GM12873 (cell line): Measurements from ENCODE around the gene MSMP.

ENCODE experiments used
- TF ChIP-seq, protein P1 (sequence below): IDR thresholded peaks from 2 replicates; pipeline ENCODE4 v1.5.1; 2012; ENCODE audit warnings: low read depth, mild to moderate bottlenecking, moderate library complexity, low read length, control low read depth; ENCODE audit not compliant: insufficient read depth; ENCODE audit errors: missing control alignments

The MSMP gene

DNA sequence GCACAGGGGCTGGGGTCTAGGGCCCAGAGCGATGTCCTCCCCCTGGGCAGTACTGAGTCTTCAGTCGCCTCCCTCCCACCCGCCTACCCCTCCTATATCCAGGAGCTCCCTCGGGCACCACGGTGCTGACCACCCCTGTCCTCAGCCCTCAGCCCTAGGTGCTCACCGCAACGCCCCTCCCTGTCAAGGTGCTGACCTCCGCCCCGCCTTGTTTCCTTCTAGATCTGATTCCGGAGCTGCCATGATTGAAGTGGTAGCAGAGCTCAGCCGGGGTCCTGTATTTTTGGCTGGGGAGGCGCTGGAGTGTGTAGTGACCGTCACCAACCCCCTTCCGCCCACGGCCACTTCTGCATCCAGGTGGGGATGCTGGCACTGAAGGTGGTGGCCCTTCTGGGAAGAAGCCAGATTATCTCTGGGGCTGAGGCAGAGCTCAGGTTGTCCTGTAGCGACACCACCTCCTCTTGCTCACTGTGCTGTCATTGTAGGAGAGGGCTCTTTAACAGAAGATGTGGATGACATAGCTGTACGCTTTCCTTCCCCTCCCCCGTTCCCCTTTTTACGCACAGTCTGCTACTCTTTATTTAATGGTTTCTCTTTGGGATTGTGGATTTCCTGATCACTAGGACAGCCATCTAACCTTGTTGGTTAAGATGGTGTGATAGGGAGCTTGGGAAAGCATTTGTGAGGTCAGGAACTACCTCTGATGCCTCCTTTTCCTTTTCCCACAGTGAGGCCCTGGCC is 4.4 kb downstream of the MSMP start:
- TF ChIP-seq, protein P1, sequence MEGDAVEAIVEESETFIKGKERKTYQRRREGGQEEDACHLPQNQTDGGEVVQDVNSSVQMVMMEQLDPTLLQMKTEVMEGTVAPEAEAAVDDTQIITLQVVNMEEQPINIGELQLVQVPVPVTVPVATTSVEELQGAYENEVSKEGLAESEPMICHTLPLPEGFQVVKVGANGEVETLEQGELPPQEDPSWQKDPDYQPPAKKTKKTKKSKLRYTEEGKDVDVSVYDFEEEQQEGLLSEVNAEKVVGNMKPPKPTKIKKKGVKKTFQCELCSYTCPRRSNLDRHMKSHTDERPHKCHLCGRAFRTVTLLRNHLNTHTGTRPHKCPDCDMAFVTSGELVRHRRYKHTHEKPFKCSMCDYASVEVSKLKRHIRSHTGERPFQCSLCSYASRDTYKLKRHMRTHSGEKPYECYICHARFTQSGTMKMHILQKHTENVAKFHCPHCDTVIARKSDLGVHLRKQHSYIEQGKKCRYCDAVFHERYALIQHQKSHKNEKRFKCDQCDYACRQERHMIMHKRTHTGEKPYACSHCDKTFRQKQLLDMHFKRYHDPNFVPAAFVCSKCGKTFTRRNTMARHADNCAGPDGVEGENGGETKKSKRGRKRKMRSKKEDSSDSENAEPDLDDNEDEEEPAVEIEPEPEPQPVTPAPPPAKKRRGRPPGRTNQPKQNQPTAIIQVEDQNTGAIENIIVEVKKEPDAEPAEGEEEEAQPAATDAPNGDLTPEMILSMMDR: no peak

DNA sequence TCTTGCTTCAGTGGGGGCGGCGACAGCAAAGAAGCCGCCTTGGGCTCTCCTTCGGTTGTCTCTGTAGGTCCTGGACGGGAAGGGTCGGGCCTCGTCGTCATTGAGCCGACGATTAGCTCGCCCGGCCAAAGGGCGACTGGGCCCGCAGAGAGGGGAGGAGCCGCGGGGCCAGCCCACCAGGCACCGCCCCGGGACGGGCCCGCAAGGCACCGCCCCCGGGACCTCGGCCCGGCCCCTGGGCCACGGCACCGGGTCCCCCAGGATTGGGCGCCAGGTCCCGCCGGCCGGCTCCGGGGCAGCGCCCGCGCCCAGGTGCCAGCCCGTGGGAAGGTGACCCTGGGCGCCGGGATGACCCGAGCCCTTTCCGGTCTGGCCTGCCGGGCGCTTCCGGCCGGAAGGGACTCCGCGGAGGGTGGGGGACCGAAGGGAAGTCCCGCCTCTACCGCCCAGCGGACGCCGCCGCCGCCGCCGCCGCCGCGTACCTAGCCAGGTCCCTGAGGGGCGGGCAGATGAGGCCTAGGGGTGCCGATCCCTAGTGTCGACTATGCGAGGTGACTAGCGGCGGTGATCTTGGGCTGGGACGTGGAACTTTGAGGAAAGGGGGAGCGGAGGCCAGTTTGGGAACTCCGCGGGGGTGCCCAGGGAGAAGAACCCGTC is 5.1 kb downstream of the MSMP start, which contains the start of the genes GBA2 and RGP1:
Gene GBA2, minus strand, starts transcription at position 371 of the 657 bp plus-strand sequence. CDS start 524 bp downstream, outside the sequence.
Gene RGP1, plus strand, starts transcription at position 430 of the 657 bp plus-strand sequence. CDS start 469 bp downstream, outside the sequence.
- TF ChIP-seq, protein P1: no peak

DNA sequence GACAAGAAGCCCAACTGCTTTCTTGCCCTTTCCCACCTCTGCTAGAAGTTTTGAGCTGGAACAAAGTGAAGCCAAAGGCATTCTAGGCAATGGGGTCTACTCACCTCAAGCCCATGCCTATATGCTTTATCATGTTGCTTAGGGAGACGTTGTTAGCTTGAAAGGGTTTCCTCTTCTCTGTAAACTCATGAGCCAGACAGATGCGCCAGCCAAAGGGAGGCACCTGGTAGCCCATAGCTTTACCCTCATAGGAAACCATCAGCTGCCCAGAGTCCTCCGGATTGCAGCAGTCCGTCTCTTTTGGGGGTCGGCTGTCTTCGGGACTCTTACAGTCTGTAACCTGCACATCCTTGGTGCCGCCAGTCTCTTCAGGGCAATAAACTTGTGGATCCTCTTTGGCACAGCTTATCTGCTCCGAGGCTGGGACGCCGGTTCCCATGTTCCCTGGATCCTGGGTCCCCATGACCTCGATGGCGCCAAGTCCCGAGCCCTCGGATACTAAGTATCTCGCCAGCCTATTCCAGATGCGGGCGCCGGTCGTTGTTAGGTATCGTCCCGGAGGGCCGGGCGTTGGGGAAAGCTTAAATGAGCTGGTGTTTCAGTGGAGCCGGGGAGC is 5.7 kb downstream of the MSMP start:
- TF ChIP-seq, protein P1: no peak

DNA sequence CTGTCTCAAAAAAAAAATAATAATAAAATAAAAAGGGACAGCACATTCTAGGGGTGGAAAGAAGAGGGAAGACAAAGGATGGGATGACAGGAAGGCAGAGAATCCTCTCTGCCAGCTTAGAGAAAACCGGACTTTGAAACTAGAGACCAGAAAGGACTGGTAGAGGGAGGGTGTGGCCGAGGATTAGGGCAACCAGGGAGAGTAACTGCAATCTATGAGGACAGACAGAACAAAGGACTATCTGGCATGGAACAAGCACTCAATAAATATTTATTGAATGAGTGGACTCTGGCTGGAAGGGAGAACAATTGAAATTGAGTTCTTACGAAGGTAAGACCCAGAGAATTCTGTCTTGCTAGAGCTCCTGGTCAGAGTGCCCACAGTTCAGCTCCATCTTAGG is 7.5 kb downstream of the MSMP start:
- TF ChIP-seq, protein P1: no peak

DNA sequence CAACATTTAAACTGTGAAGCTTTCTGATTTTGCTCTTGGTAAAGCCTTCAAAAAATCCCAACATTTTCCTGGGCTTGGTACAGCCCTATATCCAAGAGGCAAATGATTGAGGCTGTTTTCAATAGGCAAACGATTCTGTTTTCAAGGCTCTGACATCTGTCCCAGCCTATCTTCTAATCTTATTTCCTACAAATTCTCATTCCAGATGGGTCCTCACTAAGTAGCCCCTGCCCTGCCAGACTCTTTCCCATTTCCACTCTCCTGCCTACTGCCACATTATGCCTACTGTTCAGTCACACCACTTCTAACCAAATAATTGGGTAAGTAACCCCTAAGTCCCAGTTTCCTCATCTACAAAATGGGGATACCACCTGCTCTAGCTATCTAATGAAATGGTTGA is 8.5 kb downstream of the MSMP start:
- TF ChIP-seq, protein P1: no peak

DNA sequence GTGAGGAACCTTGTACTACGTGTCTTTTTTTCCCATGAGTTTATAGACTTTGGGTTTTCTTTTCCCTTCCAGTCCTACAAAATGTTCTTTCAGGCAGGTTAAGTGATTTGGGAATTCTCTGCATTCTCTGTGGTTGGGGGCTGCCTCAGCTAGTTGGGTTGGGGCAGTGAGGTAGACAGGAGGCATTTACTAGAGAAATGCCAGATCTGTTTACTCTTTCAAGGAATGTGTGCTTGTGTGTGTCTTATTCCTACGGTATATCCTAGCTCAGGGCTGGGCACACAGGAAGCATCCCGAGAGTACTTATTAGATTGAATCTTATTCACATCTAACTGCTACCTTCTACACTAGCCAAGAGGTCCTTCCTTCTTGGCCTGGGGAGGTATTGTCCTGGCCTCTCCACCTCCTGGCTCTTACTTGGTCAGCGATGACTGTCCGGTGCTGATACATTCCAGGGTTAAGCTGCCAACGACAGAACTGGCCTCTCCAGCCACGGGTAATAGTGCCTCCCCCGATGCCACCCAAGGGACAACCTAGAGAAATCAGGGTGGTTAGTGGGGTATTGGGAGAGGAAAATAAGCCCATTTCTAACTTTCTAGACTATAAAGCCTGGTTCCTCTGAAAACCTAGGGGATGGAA is 10.1 kb downstream of the MSMP start:
- TF ChIP-seq, protein P1: no peak

DNA sequence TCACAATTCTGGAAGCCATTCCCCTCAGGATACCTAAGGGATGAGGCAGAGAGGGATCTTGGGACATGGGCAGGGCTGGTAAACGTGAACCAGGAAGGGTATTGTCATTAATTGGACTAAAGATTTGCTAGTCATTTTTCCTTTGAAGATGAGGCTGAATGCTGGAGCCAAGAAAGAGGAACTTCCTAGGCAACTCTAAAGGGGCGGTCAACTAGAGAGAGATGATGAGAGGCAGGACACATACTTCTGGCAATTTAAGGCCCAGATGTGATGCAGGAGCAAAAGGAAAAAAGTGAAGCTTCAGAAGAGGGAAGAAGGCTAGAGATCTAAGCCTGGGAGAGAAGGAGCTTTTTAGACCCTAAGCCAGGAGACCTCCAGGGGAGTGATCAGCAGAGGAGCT is 10.6 kb downstream of the MSMP start:
- TF ChIP-seq, protein P1: no peak
